HepG2 (cell line): ENCODE measurements around the gene PIK3C2B. TPM values are rescaled to one million over a fixed set of nuclear protein-coding genes. Genes with fewer than 3 reads are reported as not detected.

Experiments
- ATAC-seq: fragments of 200-7000 bp; cut with Tn5 transposase; 3 replicates; pipeline ENCODE4 v1.9.1; 2020; ENCODE audit warnings: mild to moderate bottlenecking, moderate library complexity
- BruUV-seq: library from RNA; stranded (reverse); fragments of 400-500 nt; replicated peaks from 2 replicates; lab custom pipeline; 2021; lab: Mats Ljungman, UMichigan
- CTCF ChIA-PET: fragments of 300-600 bp; formaldehyde crosslinking; extraction: SDS; loops from one replicate; lab custom pipeline; 2021; ENCODE audit warnings: low total read pairs, inconsistent platforms, low intra/inter-chr PET ratio; lab: Yijun Ruan, JAX
- POLR2A ChIA-PET: fragments of 350-600 bp; sonication (Branson Sonifier 250); formaldehyde crosslinking; loops from one replicate; lab custom pipeline; 2020; ENCODE audit warnings: antibody characterized with exemption, inconsistent platforms; lab: Yijun Ruan, JAX
- DNase-seq: peaks from one replicate; pipeline ENCODE4 v3.0.0-alpha.2; 2015; ENCODE audit warnings: low spot score
- FAIRE-seq: peaks from 3 replicates; lab custom pipeline; 2011; peaks lifted over from hg19 to GRCh38; lab: Jason Lieb, UNC
- H2AFZ ChIP-seq: one replicate; pipeline ENCODE4 v1.6.1; 2011; ENCODE audit warnings: low read length, inconsistent platforms
- H3K27ac ChIP-seq: fragments of 300-600 bp; 3 replicates; pipeline ENCODE4 v1.8.0; 2011; ENCODE audit warnings: mixed run types, mild to moderate bottlenecking, mixed read lengths, low read length, inconsistent platforms; ENCODE audit not compliant: insufficient read depth; ENCODE audit errors: extremely low read length
- H3K27me3 ChIP-seq, 2 experiments: fragments of 200-600 bp in 1 of 2; 2 replicates in 1 of 2; 3 replicates in 1 of 2; pipeline versions ENCODE4 v1.6.0 to v1.8.0; 2011; ENCODE audit warnings: low read length in 2 of 2, mild to moderate bottlenecking in 2 of 2, moderate library complexity in 2 of 2, inconsistent platforms in 1 of 2; ENCODE audit not compliant: insufficient read depth in 2 of 2, control insufficient read depth in 1 of 2
- H3K36me3 ChIP-seq, 2 experiments: fragments of 200-600 bp in 1 of 2; replicated peaks in 1 of 2; 2 replicates in 1 of 2; 3 replicates in 1 of 2; pipeline versions ENCODE4 v1.5.1 to v1.8.0; 2011; ENCODE audit warnings: low read length in 2 of 2, inconsistent platforms in 1 of 2; ENCODE audit not compliant: insufficient read depth in 2 of 2, control insufficient read depth in 1 of 2
- H3K4me1 ChIP-seq: 2 replicates; pipeline ENCODE4 v1.5.1; 2012; ENCODE audit warnings: low read length, inconsistent platforms; ENCODE audit not compliant: insufficient read depth
- H3K4me2 ChIP-seq: 2 replicates; pipeline ENCODE4 v1.6.0; 2011; ENCODE audit warnings: low read depth, low read length, inconsistent platforms
- H3K4me3 ChIP-seq, 3 experiments: fragments of 200-600 bp in 1 of 3; sonication (generic), shearing (Covaris generic) in 1 of 3; replicated peaks in 1 of 3; 2 replicates each; pipeline ENCODE4 v1.5.1; 2011 to 2016; ENCODE audit warnings: low read length in 3 of 3, inconsistent platforms in 2 of 3, low read depth in 2 of 3, mild to moderate bottlenecking in 2 of 3, control low read depth in 1 of 3, mixed read lengths in 1 of 3; ENCODE audit not compliant: insufficient read depth in 1 of 3
- H3K79me2 ChIP-seq: one replicate; pipeline ENCODE4 v1.6.1; 2011; ENCODE audit warnings: low read length, inconsistent platforms; ENCODE audit not compliant: insufficient read depth
- H3K9ac ChIP-seq: 2 replicates; pipeline ENCODE4 v1.6.0; 2011; ENCODE audit warnings: mild to moderate bottlenecking, low read depth, low read length, inconsistent platforms; ENCODE audit not compliant: insufficient read depth
- H3K9me3 ChIP-seq: 2 replicates; pipeline ENCODE4 v1.5.1; 2012; ENCODE audit warnings: mild to moderate bottlenecking, low read length
- H4K20me1 ChIP-seq: 2 replicates; pipeline ENCODE4 v1.6.0; 2011; ENCODE audit warnings: inconsistent platforms, mild to moderate bottlenecking, low read length, moderate library complexity; ENCODE audit not compliant: insufficient read depth
- HOXD1 ChIP-seq: sonication (generic); formaldehyde crosslinking; IDR thresholded peaks from 2 replicates; pipeline ENCODE4 v1.5.0; 2020; ENCODE audit warnings: missing genetic modification reagents
- NR0B2 ChIP-seq: sonication (generic); formaldehyde crosslinking; IDR thresholded peaks from 2 replicates; pipeline ENCODE4 v1.4.0; 2020; ENCODE audit warnings: mild to moderate bottlenecking, missing genetic modification reagents
- PAWR ChIP-seq: sonication (generic); formaldehyde crosslinking; IDR thresholded peaks from 2 replicates; pipeline ENCODE4 v1.4.0; 2020; ENCODE audit warnings: missing genetic modification reagents, mild to moderate bottlenecking, borderline replicate concordance
- PHF20 ChIP-seq: sonication (generic); formaldehyde crosslinking; IDR thresholded peaks from 2 replicates; pipeline ENCODE4 v1.5.0; 2020; ENCODE audit warnings: mild to moderate bottlenecking, missing genetic modification reagents
- PHF8 ChIP-seq: sonication (generic); formaldehyde crosslinking; IDR thresholded peaks from 2 replicates; pipeline ENCODE4 v1.5.0; 2020; ENCODE audit warnings: missing genetic modification reagents
- YEATS2 ChIP-seq: sonication (generic); formaldehyde crosslinking; IDR thresholded peaks from 2 replicates; pipeline ENCODE4 v1.4.0; 2020; ENCODE audit warnings: missing genetic modification reagents, borderline replicate concordance
- ZBTB39 ChIP-seq: sonication (generic); formaldehyde crosslinking; IDR thresholded peaks from 2 replicates; pipeline ENCODE4 v1.5.0; 2020; ENCODE audit warnings: missing genetic modification reagents
- ZNF383 ChIP-seq: sonication (generic); formaldehyde crosslinking; IDR thresholded peaks from 2 replicates; pipeline ENCODE4 v1.4.0; 2020; ENCODE audit warnings: missing genetic modification reagents, mild to moderate bottlenecking, borderline replicate concordance
- ZNF446 ChIP-seq: sonication (generic); formaldehyde crosslinking; IDR thresholded peaks from 2 replicates; pipeline ENCODE4 v1.5.0; 2020; ENCODE audit warnings: mild to moderate bottlenecking, missing genetic modification reagents
- ZNF609 ChIP-seq: sonication (generic); formaldehyde crosslinking; IDR thresholded peaks from 2 replicates; pipeline ENCODE4 v1.4.0; 2020; ENCODE audit warnings: mild to moderate bottlenecking, missing genetic modification reagents, borderline replicate concordance
- ZNF761 ChIP-seq: sonication (generic); formaldehyde crosslinking; conservative IDR thresholded peaks from 2 replicates; pipeline ENCODE4 v1.4.0; 2020; ENCODE audit warnings: mild to moderate bottlenecking, missing genetic modification reagents
- WGBS: methylation state at CpG from one replicate; pipeline ENCODE4 v1.1.6; 2017; ENCODE audit warnings: low lambda C conversion rate; 5-methylcytosine and 5-hydroxymethylcytosine counted together
- in situ Hi-C: cut with HindIII; loops from 2 replicates; pipeline ENCODE4 v1.10.0; 2017; ENCODE audit warnings: low pct_unique_long_range_greater_than_20kb; ENCODE audit not compliant: extremely low pct_ligation_motif_present
- intact Hi-C: fragments of 100-400 bp; cut with micrococcal nuclease; formaldehyde crosslinking; loops from one replicate; pipeline ENCODE4 v1.10.0; 2022; ENCODE audit not compliant: unreplicated experiment
- polyA plus RNA-seq, 8 experiments: library from polyadenylated mRNA; depleted of rRNA in 3 of 8; stranded (reverse) in 7 of 8; unstranded in 1 of 8; fragments of >200 nt; fragmentation: Illumina TruSeq in 4 of 8; extraction: Trizol in 4 of 8; gene quantifications; 2 replicates each; pipeline versions ENCODE4 v1.2.1 to v1.2.3, GENCODE V29; 2011 to 2016; ENCODE audit warnings: low read depth in 4 of 8, missing spikeins in 1 of 8, mixed read lengths in 1 of 8; ENCODE audit not compliant: insufficient read depth in 1 of 8
- total RNA-seq, 5 experiments: library from RNA; depleted of rRNA; stranded (reverse); fragments of >200 nt; fragmentation: Illumina TruSeq; extraction: Trizol; gene quantifications; 2 replicates each; pipeline ENCODE4 v1.2.3, GENCODE V29; 2016; ENCODE audit warnings: low read depth in 1 of 5
- TF ChIP-seq, protein P1 (sequence below): sonication (generic); formaldehyde crosslinking; IDR thresholded peaks from 2 replicates; pipeline ENCODE4 v1.4.0; 2020; ENCODE audit warnings: missing genetic modification reagents, borderline replicate concordance
- TF ChIP-seq, protein P2 (sequence below): sonication (generic); formaldehyde crosslinking; IDR thresholded peaks from 2 replicates; pipeline ENCODE4 v1.5.0; 2020; ENCODE audit warnings: missing genetic modification reagents

The PIK3C2B gene
- total and polyA plus RNA-seq, 2 of the 13 experiments (the other 11 are each of a cell fraction or from before 2014, with no cell fraction given): 3.4 to 4.5 TPM

DNA sequence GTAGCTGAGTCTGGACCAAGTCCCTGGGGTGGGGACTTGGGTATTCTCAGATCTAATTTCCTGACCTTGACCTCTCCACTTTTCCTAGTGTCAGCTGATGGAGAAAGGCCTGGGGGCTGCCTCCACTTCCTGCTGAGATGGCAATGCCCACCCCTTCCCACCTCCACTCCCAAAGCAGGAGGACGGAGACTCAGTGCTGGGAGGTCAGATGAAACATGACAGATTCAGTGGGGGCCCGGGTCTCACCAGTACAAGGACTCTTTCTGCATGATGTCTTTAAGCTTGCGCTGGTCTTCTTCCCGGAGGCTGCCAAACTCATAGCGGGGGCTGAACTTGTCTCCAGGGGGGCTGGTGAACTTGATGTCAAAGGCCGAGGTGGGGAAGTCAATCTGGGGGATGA is 47.4 kb downstream of the PIK3C2B start:
- no peaks in the 10 kb centered on the region for H3K79me2 ChIP-seq
- peaks cover 4 to 5% of the 10 kb centered on the region in 2 experiments; a peak in 4 of 5 replicates for H3K36me3 ChIP-seq
- H2AFZ ChIP-seq: no peak overlapping the region
- no peaks in the 10 kb centered on the region for H3K9me3 ChIP-seq
- in situ Hi-C loops (loop anchor here (5.0 kb wide), 1 partner anchor 55 kb away; no protein-coding TSS in a partner anchor), intact Hi-C loops (loop anchor here (2.0 kb wide), 2 partner anchors 14 to 48 kb away; partner anchors contain the start of gene PIK3C2B)
- H3K4me1 ChIP-seq: peaks cover 12% of the 10 kb centered on the region
- no peak overlapping the region for H3K4me3 ChIP-seq
- ChIA-PET CTCF (interaction anchor here (2.0 to 3.0 kb wide), 2 partner anchors 47 to 55 kb away, joined by 10 to 78 read pairs; partner anchors contain the start of gene PIK3C2B), POLR2A (interaction anchor here (1.7 kb wide), 1 partner anchor 47 kb away, joined by 7 read pairs; the partner anchor contains the start of gene PIK3C2B)
- BruUV-seq: no TSS peak
- no peak overlapping the region for H3K9ac ChIP-seq
- H3K27me3 ChIP-seq: no peaks in the 10 kb centered on the region
- no peak overlapping the region for H3K4me2 ChIP-seq
- FAIRE-seq (no peak), ATAC-seq (no peak), DNase-seq (no peak)
- TF ChIP-seq PHF8 (CRISPR knock-in tag) (no peak), PHF20 (CRISPR knock-in tag) (no peak), PAWR (CRISPR knock-in tag) (no peak), HOXD1 (CRISPR knock-in tag) (no peak), NR0B2 (CRISPR knock-in tag) (no peak), YEATS2 (CRISPR knock-in tag) (no peak), ZBTB39 (CRISPR knock-in tag) (no peak), ZNF761 (no peak), ZNF383 (CRISPR knock-in tag) (no peak), ZNF609 (CRISPR knock-in tag) (no peak), ZNF446 (CRISPR knock-in tag) (no peak)
- TF ChIP-seq, protein P1, sequence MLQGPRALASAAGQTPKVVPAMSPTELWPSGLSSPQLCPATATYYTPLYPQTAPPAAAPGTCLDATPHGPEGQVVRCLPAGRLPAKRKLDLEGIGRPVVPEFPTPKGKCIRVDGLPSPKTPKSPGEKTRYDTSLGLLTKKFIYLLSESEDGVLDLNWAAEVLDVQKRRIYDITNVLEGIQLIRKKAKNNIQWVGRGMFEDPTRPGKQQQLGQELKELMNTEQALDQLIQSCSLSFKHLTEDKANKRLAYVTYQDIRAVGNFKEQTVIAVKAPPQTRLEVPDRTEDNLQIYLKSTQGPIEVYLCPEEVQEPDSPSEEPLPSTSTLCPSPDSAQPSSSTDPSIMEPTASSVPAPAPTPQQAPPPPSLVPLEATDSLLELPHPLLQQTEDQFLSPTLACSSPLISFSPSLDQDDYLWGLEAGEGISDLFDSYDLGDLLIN: no peak
- TF ChIP-seq, protein P2, sequence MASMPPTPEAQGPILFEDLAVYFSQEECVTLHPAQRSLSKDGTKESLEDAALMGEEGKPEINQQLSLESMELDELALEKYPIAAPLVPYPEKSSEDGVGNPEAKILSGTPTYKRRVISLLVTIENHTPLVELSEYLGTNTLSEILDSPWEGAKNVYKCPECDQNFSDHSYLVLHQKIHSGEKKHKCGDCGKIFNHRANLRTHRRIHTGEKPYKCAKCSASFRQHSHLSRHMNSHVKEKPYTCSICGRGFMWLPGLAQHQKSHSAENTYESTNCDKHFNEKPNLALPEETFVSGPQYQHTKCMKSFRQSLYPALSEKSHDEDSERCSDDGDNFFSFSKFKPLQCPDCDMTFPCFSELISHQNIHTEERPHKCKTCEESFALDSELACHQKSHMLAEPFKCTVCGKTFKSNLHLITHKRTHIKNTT (CRISPR knock-in tag): no peak
- H3K27ac ChIP-seq: no peak overlapping the region
- WGBS: 92% methylated on average over 6 of the region's 6 CpGs
- no peaks in the 10 kb centered on the region for H4K20me1 ChIP-seq
